ENCODE measurements around the gene ANK3. TPM values are rescaled to one million over a fixed set of nuclear protein-coding genes. Genes with fewer than 3 reads are reported as not detected.

The ANK3 gene
- total RNA-seq, 4 donors from 2014 or later = 125 to 171 (median 149) TPM

DNA sequence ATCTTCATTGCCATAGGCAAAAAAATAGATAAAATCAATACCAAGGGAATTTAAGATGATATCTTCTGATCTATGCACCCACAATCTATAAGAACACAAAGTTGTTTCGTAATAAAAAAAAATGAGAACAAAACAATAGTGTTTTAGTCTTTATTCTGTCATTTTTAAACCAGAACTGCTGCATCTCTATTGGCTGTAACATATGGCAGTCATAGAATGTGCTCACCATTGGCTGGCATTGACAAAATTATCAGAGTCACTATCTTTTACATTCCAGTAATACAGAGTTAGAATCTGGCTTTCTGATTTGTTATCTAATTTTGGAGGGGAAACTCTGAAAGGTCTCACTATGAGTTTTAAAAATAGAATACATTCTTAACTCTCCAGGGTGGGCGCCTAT lies 344.7 kb downstream of the ANK3 start:
- DNase-seq = no peak
- H3K27ac ChIP-seq = no peak overlapping the region
- no peaks in the 10 kb centered on the region for H3K27me3 ChIP-seq
- peaks cover 0 to 7% of the 10 kb centered on the region in 2 donors for H3K36me3 ChIP-seq
- intact Hi-C loops (cut with DNase I; ENCODE audit: low total_unique reads) (no loop called here), in situ Hi-C loops (cut with MboI; ENCODE audit: low sequenced_read_pairs in 4 of 4) (loop anchor here (25.0 kb wide), 3 partner anchors 183 to 808 kb away; no protein-coding TSS in a partner anchor)
- no peak for TF ChIP-seq POLR2A (IDR thresholded peaks at IDR 0.05)
- TF ChIP-seq, protein P1, sequence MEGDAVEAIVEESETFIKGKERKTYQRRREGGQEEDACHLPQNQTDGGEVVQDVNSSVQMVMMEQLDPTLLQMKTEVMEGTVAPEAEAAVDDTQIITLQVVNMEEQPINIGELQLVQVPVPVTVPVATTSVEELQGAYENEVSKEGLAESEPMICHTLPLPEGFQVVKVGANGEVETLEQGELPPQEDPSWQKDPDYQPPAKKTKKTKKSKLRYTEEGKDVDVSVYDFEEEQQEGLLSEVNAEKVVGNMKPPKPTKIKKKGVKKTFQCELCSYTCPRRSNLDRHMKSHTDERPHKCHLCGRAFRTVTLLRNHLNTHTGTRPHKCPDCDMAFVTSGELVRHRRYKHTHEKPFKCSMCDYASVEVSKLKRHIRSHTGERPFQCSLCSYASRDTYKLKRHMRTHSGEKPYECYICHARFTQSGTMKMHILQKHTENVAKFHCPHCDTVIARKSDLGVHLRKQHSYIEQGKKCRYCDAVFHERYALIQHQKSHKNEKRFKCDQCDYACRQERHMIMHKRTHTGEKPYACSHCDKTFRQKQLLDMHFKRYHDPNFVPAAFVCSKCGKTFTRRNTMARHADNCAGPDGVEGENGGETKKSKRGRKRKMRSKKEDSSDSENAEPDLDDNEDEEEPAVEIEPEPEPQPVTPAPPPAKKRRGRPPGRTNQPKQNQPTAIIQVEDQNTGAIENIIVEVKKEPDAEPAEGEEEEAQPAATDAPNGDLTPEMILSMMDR (IDR thresholded peaks at IDR 0.05 in 4 of 5, conservative IDR thresholded peaks at IDR 0.05 in 1 of 5) = no peak
- no peaks in the 10 kb centered on the region for H3K4me1 ChIP-seq
- no peak overlapping the region for H3K4me3 ChIP-seq
- H3K9me3 ChIP-seq = no peaks in the 10 kb centered on the region
- ATAC-seq = no peak

- H3K36me3 ChIP-seq = peaks cover 0 to 7% of the 10 kb centered on the region in 2 donors
- TF ChIP-seq, protein P1 (IDR thresholded peaks at IDR 0.05 in 4 of 5, conservative IDR thresholded peaks at IDR 0.05 in 1 of 5) = no peak
- TF ChIP-seq POLR2A (IDR thresholded peaks at IDR 0.05) = no peak
- in situ Hi-C loops (cut with MboI; ENCODE audit: low sequenced_read_pairs in 4 of 4) = loop anchor here (25.0 kb wide), 3 partner anchors 182 to 807 kb away; no protein-coding TSS in a partner anchor
- no peaks in the 10 kb centered on the region for H3K4me1 ChIP-seq
- DNase-seq = no peak
- intact Hi-C loops (cut with DNase I; ENCODE audit: low total_unique reads) = no loop called here
- H3K27ac ChIP-seq = no peak overlapping the region
- no peaks in the 10 kb centered on the region for H3K9me3 ChIP-seq
- H3K27me3 ChIP-seq = no peaks in the 10 kb centered on the region
- H3K4me3 ChIP-seq = no peak overlapping the region
- ATAC-seq = no peak
These were observed 345.4 kb downstream of the ANK3 start for GRCh38 chr10:60044242-60044641.

- Histone ChIP-seq H3K4me3 (no peak overlapping the region), H3K36me3 (peaks cover 0 to 7% of the 10 kb centered on the region in 2 donors), H3K27me3 (no peaks in the 10 kb centered on the region), H3K9me3 (no peaks in the 10 kb centered on the region), H3K4me1 (no peaks in the 10 kb centered on the region), H3K27ac (no peak overlapping the region)
- DNase-seq = no peak
- intact Hi-C loops (cut with DNase I; ENCODE audit: low total_unique reads) (no loop called here), in situ Hi-C loops (cut with MboI; ENCODE audit: low sequenced_read_pairs in 4 of 4) (loop anchor here (25.0 kb wide), 3 partner anchors 181 to 806 kb away; no protein-coding TSS in a partner anchor)
- TF ChIP-seq POLR2A (IDR thresholded peaks at IDR 0.05) = no peak
- TF ChIP-seq, protein P1 (IDR thresholded peaks at IDR 0.05 in 4 of 5, conservative IDR thresholded peaks at IDR 0.05 in 1 of 5) = no peak
- no peak for ATAC-seq
These were observed 346.0 kb downstream of the ANK3 start for GRCh38 chr10:60043561-60044241.

DNA sequence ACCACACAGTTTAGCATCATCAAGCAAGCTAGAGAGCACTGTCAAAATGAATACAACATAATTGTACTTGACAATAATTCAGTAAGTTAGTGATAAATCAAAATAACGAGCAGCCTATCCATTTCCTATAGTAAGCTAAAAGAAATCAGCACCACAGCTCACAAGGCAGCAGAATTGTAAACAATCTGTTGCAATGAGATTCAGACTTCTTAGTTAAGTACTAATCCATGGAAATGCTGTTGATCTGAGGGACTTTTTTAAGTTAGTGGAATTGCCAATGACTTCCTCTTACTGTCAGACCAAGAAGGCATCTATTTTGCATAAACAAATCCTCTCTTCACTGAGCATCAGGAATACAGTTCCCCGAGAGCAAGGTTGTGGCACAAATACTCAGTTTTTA lies 346.8 kb downstream of the ANK3 start:
- ATAC-seq = no peak
- in situ Hi-C loops (cut with MboI; ENCODE audit: low sequenced_read_pairs in 4 of 4) = loop anchor here (25.0 kb wide), 3 partner anchors 181 to 806 kb away; no protein-coding TSS in a partner anchor

More for the DNA sequence above, 346.8 kb downstream of the ANK3 start:
- peaks cover 0 to 7% of the 10 kb centered on the region in 2 donors for H3K36me3 ChIP-seq
- TF ChIP-seq, protein P1 (IDR thresholded peaks at IDR 0.05 in 4 of 5, conservative IDR thresholded peaks at IDR 0.05 in 1 of 5) = no peak
- TF ChIP-seq POLR2A (IDR thresholded peaks at IDR 0.05) = no peak
- H3K27me3 ChIP-seq = no peaks in the 10 kb centered on the region
- H3K4me3 ChIP-seq = no peak overlapping the region
- intact Hi-C loops (cut with DNase I; ENCODE audit: low total_unique reads) = no loop called here
- H3K4me1 ChIP-seq = no peaks in the 10 kb centered on the region
- no peaks in the 10 kb centered on the region for H3K9me3 ChIP-seq
- DNase-seq = no peak
- H3K27ac ChIP-seq = no peak overlapping the region
